BJ (cell line): Measurements from ENCODE around the gene MYCBPAP. TPM values are rescaled to one million over a fixed set of nuclear protein-coding genes. Genes with fewer than 3 reads are reported as not detected.

ENCODE experiments used
- CTCF ChIA-PET: fragments of 350-600 bp; formaldehyde crosslinking; extraction: SDS; loops from one replicate; lab custom pipeline; 2021; ENCODE audit warnings: antibody characterized with exemption, inconsistent platforms; lab: Yijun Ruan, JAX
- POLR2A ChIA-PET: fragments of 300-600 bp; sonication (Branson Sonifier 250); formaldehyde crosslinking; extraction: SDS; loops from one replicate; lab custom pipeline; 2021; ENCODE audit warnings: antibody characterized with exemption; lab: Charles Lee
- DNase-seq: peaks from one replicate; pipeline ENCODE4 v3.0.0-alpha.2; 2011; ENCODE audit warnings: low read depth
- H3K27me3 ChIP-seq: 2 replicates; pipeline ENCODE4 v1.6.0; 2011; ENCODE audit warnings: low read length; ENCODE audit not compliant: control insufficient read depth, insufficient read depth
- H3K36me3 ChIP-seq: 2 replicates; pipeline ENCODE4 v1.5.1; 2011; ENCODE audit warnings: low read length; ENCODE audit not compliant: control insufficient read depth, insufficient read depth
- H3K4me3 ChIP-seq: 2 replicates; pipeline ENCODE4 v1.5.1; 2011; ENCODE audit warnings: low read depth, mild to moderate bottlenecking, control low read depth, low read length
- polyA plus RNA-seq: library from polyadenylated mRNA; depleted of rRNA; stranded (reverse); fragments of >200 nt; gene quantifications from 2 replicates; pipeline ENCODE4 v1.2.3, GENCODE V29; 2011
- TF ChIP-seq, protein P1 (sequence below): IDR thresholded peaks from 2 replicates; pipeline ENCODE4 v1.5.1; 2011; ENCODE audit warnings: low read depth, mild to moderate bottlenecking, control low read depth, inconsistent platforms, low read length, moderate library complexity; ENCODE audit not compliant: insufficient read depth

The MYCBPAP gene
- polyA plus RNA-seq, 1 experiment: 0.67 TPM

GRCh38 chr17:50534222-50534978 is 26.2 kb downstream of the MYCBPAP start:
- CTCF ChIA-PET: interaction anchor here (1.2 kb wide), 1 partner anchor 8 kb away, joined by 3 read pairs; no protein-coding TSS in a partner anchor
- DNase-seq: no peak
- Histone ChIP-seq H3K27me3 (peaks cover 29% of the 10 kb centered on the region), H3K36me3 (no peaks in the 10 kb centered on the region), H3K4me3 (no peak overlapping the region)
- POLR2A ChIA-PET: no interaction called here
- TF ChIP-seq, protein P1, sequence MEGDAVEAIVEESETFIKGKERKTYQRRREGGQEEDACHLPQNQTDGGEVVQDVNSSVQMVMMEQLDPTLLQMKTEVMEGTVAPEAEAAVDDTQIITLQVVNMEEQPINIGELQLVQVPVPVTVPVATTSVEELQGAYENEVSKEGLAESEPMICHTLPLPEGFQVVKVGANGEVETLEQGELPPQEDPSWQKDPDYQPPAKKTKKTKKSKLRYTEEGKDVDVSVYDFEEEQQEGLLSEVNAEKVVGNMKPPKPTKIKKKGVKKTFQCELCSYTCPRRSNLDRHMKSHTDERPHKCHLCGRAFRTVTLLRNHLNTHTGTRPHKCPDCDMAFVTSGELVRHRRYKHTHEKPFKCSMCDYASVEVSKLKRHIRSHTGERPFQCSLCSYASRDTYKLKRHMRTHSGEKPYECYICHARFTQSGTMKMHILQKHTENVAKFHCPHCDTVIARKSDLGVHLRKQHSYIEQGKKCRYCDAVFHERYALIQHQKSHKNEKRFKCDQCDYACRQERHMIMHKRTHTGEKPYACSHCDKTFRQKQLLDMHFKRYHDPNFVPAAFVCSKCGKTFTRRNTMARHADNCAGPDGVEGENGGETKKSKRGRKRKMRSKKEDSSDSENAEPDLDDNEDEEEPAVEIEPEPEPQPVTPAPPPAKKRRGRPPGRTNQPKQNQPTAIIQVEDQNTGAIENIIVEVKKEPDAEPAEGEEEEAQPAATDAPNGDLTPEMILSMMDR: 0 out of 2 replicates have a peak, but pooled peaks have one; percentile 9

DNA sequence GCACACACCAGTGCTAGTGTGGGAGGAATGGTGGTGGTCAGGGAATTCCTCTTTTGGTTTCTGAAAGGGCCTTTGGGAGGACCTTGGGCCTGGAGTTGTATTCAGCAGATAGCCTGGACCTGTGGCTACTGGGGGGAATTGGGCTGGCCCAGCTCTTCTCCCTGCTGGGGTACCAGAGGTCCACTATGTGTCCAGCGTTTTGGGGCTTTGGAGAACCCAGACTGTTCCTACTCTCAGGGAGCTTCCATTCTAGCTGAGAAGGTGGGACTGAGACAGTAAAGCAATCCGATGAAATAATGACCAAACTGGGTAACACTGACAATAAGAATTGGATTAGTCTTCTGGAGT is 26.7 kb downstream of the MYCBPAP start:
- ChIA-PET POLR2A (no interaction called here), CTCF (no interaction called here)
- Histone ChIP-seq H3K27me3 (peaks cover 26% of the 10 kb centered on the region), H3K36me3 (no peaks in the 10 kb centered on the region), H3K4me3 (no peak overlapping the region)
- DNase-seq: no peak
- TF ChIP-seq, protein P1: no peak

DNA sequence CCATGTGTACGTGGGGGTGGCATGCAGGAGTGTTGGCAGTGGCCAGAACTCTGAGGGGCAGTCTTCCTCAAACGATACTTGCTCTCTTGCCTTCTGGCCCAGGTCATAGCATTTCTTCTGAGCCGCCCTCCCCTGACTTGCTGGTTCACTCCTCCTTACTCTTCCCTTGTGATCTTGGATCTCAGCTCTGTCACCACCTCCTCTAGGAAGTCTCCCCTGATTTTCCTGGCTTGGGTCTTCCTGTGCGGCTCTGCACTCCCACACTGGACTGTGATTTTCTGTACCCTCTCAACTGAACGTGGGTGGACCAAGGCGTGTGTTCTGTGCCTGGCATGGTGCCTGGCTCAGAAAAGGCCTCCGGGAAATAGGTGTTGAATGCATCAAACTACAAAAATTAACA is 27.2 kb downstream of the MYCBPAP start:
- DNase-seq: no peak
- CTCF ChIA-PET: no interaction called here
- POLR2A ChIA-PET: no interaction called here

DNA sequence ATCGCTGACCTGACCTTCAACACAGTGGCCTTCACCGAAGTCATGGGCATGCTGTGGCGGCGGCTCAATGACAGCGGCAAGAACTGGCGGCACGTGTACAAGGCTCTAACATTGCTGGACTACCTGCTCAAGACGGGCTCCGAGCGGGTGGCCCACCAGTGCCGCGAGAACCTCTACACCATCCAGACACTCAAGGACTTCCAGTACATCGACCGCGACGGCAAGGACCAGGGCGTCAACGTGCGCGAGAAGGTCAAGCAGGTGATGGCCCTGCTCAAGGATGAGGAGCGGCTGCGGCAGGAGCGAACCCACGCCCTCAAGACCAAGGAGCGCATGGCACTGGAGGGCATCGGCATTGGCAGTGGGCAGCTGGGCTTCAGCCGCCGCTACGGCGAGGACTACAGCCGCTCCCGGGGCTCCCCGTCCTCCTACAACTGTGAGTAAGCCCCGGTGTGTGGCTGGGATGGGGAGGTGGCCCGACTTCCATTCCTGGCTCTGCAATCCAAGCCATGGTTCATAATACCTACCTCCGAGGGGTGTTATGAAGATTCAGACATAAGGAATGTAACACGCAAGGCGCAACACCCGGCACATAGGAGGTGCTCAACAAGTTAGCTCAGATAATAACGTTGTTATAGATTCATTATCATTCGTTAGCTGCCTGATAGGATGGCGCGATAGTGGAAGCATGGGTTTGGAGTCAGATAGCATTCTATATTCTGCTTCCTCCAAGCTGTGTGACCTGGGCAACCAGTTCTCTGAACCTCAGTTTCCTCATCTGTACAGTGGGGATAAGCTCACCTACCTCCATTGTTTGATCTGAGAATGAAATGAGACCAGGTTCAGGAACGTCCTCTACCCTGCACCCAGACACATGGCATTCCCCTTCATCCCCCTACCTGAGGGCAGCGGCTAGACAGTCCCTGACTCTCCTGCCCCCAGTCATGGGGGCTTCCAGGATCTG is 28.7 kb downstream of the MYCBPAP start:
- H3K36me3 ChIP-seq: no peaks in the 10 kb centered on the region
- H3K27me3 ChIP-seq: peaks cover 14% of the 10 kb centered on the region
- H3K4me3 ChIP-seq: no peak overlapping the region
- DNase-seq: no peak
- TF ChIP-seq, protein P1: no peak
- CTCF ChIA-PET: interaction anchor here (0.6 to 1.0 kb wide), 2 partner anchors 176 to 316 kb away, joined by 3 read pairs; no protein-coding TSS in a partner anchor
- POLR2A ChIA-PET: no interaction called here

More for the DNA sequence above, 27.2 kb downstream of the MYCBPAP start:
- TF ChIP-seq, protein P1: no peak
- Histone ChIP-seq H3K27me3 (peaks cover 26% of the 10 kb centered on the region), H3K36me3 (no peaks in the 10 kb centered on the region), H3K4me3 (no peak overlapping the region)
